Fibroblast of lung (primary cell): ENCODE data around the gene PRKAB2.
A peak's percentile ranks its signal among the peaks of the same experiment; 100 is the strongest.

Experiments used
- EZH2 ChIP-seq: IDR thresholded peaks from 2 replicates; pipeline ENCODE4 v1.5.1; 2012; ENCODE audit warnings: low read length, control low read depth, mild to moderate bottlenecking; ENCODE audit errors: missing control alignments
- TF ChIP-seq, protein P1 (sequence below), 2 donors: IDR thresholded peaks in 1 of 2; conservative IDR thresholded peaks in 1 of 2; 1 replicate in 1 of 2; 2 replicates in 1 of 2; pipeline ENCODE4 v1.5.1; 2011 to 2012; ENCODE audit warnings: low read length in 2 of 2, control low read depth in 1 of 2, inconsistent platforms in 1 of 2, low read depth in 1 of 2, mild to moderate bottlenecking in 1 of 2

DNA sequence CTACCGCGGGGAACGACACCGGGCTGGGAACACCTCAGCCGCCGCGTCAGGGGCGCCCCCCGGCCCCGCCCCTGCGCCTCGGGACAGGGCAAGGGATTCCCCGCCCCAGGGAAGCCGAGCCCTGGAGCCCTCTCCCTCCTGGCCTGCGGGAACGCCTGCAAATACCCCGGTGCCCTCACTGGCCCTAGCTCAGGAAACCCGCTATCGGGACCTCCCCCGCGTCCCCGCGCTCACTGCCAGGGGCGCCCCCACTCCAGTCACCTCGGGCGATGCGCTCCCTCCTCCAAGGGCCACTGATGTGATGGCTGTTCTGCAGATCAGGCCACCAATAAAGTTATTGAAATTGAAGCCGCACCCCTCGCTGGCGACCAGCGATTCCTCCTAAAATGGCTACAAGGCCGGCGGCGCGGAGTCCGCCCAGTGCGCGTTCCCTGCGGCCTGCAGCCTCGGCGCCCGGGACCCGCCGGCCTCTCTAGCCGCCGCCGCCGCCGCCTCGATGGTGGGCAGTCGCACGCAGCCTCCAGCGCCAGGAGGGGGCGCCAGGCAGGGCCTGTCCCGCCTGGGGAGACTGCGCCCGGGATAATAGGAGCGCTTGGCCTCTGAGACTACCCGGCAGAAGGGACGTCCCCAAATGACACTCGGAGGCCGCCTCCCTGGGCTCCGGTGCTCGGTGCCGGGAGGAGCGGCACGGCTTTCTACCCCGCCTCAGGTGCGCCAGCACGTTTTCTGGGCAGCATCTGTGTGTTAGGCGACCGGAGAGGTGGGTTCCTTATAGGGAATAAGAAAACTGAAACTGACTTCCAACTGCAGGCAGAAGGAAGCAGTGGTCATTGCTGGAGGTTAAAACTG lies at the start of gene PRKAB2:
- TF ChIP-seq, protein P1, sequence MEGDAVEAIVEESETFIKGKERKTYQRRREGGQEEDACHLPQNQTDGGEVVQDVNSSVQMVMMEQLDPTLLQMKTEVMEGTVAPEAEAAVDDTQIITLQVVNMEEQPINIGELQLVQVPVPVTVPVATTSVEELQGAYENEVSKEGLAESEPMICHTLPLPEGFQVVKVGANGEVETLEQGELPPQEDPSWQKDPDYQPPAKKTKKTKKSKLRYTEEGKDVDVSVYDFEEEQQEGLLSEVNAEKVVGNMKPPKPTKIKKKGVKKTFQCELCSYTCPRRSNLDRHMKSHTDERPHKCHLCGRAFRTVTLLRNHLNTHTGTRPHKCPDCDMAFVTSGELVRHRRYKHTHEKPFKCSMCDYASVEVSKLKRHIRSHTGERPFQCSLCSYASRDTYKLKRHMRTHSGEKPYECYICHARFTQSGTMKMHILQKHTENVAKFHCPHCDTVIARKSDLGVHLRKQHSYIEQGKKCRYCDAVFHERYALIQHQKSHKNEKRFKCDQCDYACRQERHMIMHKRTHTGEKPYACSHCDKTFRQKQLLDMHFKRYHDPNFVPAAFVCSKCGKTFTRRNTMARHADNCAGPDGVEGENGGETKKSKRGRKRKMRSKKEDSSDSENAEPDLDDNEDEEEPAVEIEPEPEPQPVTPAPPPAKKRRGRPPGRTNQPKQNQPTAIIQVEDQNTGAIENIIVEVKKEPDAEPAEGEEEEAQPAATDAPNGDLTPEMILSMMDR (conservative IDR thresholded peaks at IDR 0.05 in 1 of 2, IDR thresholded peaks at IDR 0.05 in 1 of 2; ENCODE audit: low read depth in 1 of 2, low read length in 2 of 2): peak; percentile 57 to 72
- TF ChIP-seq EZH2: no peak
